Type B pancreatic cell (in vitro differentiated cells): ENCODE measurements around the gene MAOB. TPM values are rescaled to one million over a fixed set of nuclear protein-coding genes. Genes with fewer than 3 reads are reported as not detected.

Experiments used
- DNase-seq: peaks from one replicate; pipeline ENCODE4 v3.0.0; 2021; ENCODE audit warnings: mixed read lengths; ENCODE audit not compliant: unreplicated experiment; ENCODE audit errors: extremely low spot score
- H3K27ac Mint-ChIP-seq: 2 replicates; pipeline ENCODE4 v1.8.0; 2021; ENCODE audit warnings: mild to moderate bottlenecking, mixed read lengths
- H3K27me3 Mint-ChIP-seq: 2 replicates; pipeline ENCODE4 v1.8.0; 2021; ENCODE audit warnings: mixed read lengths
- H3K36me3 Mint-ChIP-seq: 2 replicates; pipeline ENCODE4 v1.8.0; 2021; ENCODE audit warnings: mixed read lengths
- H3K4me1 Mint-ChIP-seq: one replicate; pipeline ENCODE4 v1.8.0; 2021; ENCODE audit warnings: mixed read lengths; ENCODE audit not compliant: unreplicated experiment
- H3K4me3 Mint-ChIP-seq: 2 replicates; pipeline ENCODE4 v1.8.0; 2021; ENCODE audit warnings: mild to moderate bottlenecking, mixed read lengths
- H3K9me3 Mint-ChIP-seq: 2 replicates; pipeline ENCODE4 v1.8.0; 2021; ENCODE audit warnings: mixed read lengths
- CTCF ChIP-seq: fragments of 200-600 bp; sonication (generic); conservative IDR thresholded peaks from 2 replicates; pipeline ENCODE4 v1.5.0; 2021; ENCODE audit warnings: antibody characterized with exemption, mild to moderate bottlenecking
- total RNA-seq: library from RNA; stranded (reverse); gene quantifications from 2 replicates; pipeline ENCODE4 v1.2.1, GENCODE V29; 2021; ENCODE audit warnings: low replicate concordance

The MAOB gene
- total RNA-seq, 1 donor from 2014 or later: 20.8 TPM

DNA sequence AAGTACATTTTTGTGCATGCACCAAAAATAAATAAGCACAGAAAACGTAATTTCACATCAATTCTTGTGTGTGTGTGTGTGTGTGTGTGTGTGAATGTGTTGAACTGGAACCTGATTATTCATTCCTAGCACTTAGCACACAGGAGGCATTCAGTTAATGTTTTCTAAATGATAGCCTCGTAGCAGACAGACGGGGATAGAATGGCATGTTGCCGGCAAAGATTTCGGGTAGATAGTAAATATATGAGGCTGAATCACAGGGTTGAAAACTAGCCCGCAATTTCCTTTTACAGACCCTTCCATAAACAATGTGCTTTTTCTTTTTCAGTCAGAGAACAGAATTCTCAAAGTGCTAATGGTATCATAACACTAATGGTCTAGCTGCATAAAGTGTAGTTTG is 13.5 kb downstream of the MAOB start:
- H3K4me1 Mint-ChIP-seq: no peaks in the 10 kb centered on the region
- H3K9me3 Mint-ChIP-seq: no peaks in the 10 kb centered on the region
- no peak for DNase-seq
- no peak overlapping the region for H3K27ac Mint-ChIP-seq
- no peak for TF ChIP-seq CTCF
- no peak overlapping the region for H3K4me3 Mint-ChIP-seq
- no peaks in the 10 kb centered on the region for H3K36me3 Mint-ChIP-seq
- H3K27me3 Mint-ChIP-seq: no peaks in the 10 kb centered on the region

- Mint-ChIP-seq H3K36me3 (no peaks in the 10 kb centered on the region), H3K27me3 (no peaks in the 10 kb centered on the region), H3K9me3 (no peaks in the 10 kb centered on the region), H3K27ac (no peak overlapping the region), H3K4me3 (no peak overlapping the region), H3K4me1 (no peaks in the 10 kb centered on the region)
- no peak for TF ChIP-seq CTCF
- no peak for DNase-seq
Measured at GRCh38 chrX:43866423-43866822, 15.8 kb downstream of the MAOB start.

- Mint-ChIP-seq H3K9me3 (no peaks in the 10 kb centered on the region), H3K4me3 (no peak overlapping the region), H3K4me1 (no peaks in the 10 kb centered on the region), H3K27me3 (no peaks in the 10 kb centered on the region), H3K36me3 (no peaks in the 10 kb centered on the region), H3K27ac (no peak overlapping the region)
- DNase-seq: no peak
- no peak for TF ChIP-seq CTCF
Measured at GRCh38 chrX:43865791-43866190, 16.5 kb downstream of the MAOB start.

DNA sequence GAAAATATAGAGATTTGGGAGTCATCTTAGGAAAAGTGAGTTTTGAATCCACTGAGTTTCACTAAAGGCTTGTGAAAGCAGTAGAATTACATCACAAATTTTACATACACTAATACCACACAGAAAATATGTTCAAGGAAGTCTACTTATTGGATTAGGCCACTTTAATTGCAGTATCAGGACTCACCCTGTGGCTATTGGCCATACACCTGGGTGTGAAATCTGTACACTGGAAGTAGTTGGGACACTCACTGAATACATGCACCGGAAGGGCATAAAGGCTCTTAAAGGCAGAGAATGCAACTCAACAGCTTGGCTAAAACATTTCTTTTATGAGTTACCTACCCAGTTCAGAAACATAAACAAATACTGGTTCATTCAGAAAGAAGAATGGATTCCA is 19.8 kb downstream of the MAOB start:
- no peaks in the 10 kb centered on the region for H3K4me1 Mint-ChIP-seq
- no peak for TF ChIP-seq CTCF
- H3K9me3 Mint-ChIP-seq: no peaks in the 10 kb centered on the region
- H3K27ac Mint-ChIP-seq: no peak overlapping the region
- H3K4me3 Mint-ChIP-seq: no peak overlapping the region
- no peaks in the 10 kb centered on the region for H3K36me3 Mint-ChIP-seq
- DNase-seq: no peak
- no peaks in the 10 kb centered on the region for H3K27me3 Mint-ChIP-seq

- Mint-ChIP-seq H3K4me3 (no peak overlapping the region), H3K36me3 (no peaks in the 10 kb centered on the region), H3K9me3 (no peaks in the 10 kb centered on the region), H3K4me1 (no peaks in the 10 kb centered on the region), H3K27ac (no peak overlapping the region), H3K27me3 (no peaks in the 10 kb centered on the region)
- TF ChIP-seq CTCF: no peak
- no peak for DNase-seq
Measured at GRCh38 chrX:43861750-43862149, 20.5 kb downstream of the MAOB start.
